ENCODE measurements around the gene LRRC8D.

Gene LRRC8D

DNA sequence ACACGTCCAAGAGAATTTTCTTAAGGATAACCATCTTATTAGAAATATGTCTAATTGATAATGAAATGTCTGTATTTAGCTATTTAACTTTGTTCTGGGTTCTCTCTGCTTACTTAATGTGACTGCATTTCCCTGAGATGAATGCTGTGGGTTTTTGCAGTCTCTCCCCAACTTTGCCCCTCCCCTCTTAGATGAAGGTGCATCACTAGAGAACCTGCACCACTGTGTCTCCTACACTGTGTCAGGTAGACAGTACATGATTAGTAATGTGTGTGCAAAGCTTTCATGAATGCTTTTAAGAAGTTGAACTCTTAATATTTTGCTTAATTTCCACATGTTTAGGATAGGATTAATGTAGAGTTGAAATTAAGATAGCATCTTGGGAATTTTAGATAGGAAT is 51.7 kb downstream of the LRRC8D start:
- no peak for DNase-seq

DNA sequence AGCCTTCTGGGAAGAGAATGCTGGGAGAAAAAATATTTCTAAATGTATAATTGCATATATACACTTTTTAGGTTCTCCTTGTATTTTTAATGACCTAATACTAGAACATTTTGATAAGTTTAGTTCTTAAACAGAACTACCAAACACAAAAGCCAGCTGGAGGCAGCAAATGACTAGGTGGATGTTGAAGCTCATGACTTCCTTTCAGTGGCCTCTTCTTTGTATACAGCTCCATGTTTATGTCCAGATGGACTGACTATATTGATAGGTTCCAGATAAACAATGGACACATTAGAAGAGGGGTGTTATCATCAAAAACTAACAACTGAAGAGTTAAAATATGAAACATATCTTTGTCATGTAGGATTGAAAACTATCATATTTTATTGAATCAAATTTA is 52.5 kb downstream of the LRRC8D start:
- DNase-seq: no peak

DNA sequence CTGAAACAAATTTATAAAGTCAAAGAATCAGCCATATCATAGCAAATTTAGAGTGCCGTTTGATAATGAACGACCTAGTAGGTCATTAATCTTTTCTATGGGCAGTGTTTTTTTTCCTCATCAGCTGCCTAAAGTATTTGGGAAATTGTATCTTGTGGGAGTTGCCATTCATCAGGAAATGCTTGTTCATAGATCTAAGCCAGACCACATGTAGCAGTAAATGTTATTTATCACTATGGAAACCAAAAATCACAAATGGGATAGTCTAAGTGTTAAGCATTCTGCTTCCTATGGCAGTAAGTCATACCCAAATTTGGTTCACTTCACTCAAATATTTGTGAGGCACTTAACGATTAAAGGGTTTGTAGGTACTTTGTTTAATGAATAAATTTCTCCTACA is 52.9 kb downstream of the LRRC8D start:
- peak; percentile 31 for DNase-seq

DNA sequence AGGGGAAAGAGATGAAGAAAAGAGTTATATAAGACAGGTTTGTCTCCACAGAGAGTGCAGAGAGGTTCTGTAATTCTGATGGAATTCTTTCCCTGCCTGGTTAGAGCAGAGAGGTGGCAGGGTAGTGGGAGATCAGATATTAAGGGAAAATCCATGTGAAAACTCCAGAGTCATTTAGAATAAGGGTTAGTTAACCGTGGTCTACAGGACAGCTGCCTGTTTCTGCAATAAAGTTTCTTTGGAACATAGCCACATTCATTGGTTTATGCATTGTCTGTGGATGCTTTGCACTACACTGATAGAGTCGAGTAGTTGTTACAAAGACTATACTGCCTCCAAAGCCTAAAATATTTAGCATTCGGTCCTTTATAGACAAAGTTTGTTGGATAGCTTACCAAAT is 55.6 kb downstream of the LRRC8D start:
- DNase-seq: no peak

DNA sequence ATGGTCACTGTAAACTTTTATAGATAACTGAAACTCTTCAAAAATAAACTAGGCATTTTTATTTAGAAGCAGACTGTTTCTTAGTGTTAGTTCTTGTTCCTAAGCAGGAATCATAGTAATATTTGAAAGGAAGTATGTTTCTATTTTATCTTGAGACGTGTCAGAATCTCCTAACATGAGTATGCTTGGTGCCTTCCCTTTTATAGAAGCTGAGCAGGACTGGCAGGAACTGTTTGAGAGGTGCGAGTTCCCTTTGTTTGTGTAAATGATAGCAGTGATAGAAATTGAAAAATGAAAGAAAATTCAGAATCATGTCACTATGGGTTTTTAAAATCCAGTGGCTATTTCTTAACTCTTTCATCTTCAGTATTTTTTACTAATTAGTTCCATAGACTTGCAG is 56.9 kb downstream of the LRRC8D start:
- DNase-seq: no peak

DNA sequence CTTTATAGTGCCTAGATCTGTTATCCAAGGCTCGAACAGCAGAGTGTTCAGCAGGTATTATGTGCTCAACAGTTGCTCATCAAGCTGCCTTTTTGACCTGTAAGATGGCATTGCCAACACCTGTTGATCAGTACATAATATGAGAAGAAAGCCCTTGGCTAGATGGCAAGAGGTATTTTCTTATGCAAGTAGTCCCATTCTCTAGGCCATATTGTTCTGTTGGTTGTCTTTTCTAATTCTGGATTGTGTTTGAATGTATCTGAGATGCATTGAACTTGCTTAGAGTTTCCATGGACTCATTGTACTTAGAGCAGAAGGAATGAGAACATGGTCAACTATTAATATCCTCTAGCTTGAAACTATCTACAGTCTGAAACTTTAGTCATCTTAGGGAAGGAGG is 57.4 kb downstream of the LRRC8D start:
- DNase-seq: no peak

DNA sequence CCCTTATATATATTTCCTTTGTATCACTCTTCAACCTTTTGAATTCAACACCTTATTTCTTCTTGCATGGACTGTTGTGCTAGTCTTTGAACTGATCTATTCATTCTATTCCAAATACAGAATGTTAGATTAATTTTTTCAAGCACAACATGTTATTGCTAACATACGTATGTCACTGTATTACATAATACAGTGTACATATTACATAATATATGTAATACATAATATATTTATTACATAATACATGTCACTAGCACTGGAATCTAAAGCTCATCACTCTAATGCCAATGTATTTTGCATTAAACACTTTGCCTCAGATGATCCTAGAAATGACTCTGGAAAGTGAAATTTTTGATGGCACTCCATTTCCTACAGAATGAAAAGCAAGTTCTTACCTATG is 59.8 kb downstream of the LRRC8D start:
- DNase-seq: no peak

DNA sequence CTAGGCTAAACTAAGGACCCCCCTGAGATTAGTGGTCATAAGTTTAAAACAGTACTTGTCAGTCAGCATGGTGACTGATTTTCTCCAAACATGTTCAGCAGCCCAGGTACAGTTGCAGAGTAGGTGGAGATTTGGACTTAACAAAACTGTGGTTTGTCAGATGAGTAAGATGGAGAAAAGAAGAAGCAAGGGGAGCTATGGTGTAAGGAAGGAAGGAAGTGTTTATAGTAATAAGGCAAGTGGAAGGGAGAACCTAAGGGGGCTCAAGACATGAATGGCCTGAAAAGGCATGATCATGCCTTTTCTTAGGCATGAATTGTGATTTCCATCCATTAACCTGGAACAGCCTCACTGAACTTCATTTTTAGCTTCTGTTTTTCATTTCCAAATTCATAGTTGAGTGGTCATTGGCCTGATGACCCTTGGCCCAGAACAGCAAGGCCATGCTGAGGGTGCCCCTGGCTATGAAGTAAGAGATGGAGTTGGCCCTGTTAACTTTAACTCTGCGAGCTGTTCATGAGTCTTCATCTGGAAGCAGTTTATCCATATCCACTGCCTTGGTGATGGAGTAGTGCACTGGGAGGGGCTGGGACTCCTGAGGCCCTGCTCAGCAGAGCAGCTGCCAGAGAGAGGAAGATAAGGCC is 60.7 kb downstream of the LRRC8D start:
- no peak for DNase-seq

DNA sequence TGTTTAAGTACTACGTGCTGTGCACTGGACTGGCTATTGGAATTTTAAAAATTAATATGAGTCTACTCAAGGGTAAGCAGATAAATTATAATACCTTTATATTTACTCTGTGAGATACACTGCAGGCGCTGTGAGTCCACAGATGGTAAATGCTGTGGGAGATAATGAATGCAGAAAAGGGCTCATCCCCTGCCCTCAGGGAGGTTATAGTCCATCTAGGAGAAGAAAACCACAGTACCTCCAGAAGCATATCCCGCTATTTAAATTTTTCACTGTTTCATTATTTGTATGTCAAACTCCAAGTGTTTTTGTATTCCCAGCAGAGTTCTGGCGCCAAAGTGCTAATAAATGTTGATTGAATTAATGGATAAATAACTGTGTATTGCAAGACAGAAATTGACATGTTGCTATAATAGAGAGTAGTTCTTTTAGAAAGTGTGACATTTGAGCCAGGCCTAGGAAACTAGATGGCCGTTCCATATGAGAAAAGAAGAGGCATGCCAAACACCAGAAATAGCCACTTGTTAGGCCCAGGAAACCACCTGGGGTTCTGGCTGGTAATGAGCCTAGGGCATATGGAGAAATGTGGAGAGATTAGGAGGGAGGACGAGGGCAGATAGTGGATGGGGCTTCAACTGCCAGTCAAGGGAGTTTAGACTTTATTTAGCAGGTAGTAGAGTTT is 61.7 kb downstream of the LRRC8D start:
- no peak for DNase-seq

DNA sequence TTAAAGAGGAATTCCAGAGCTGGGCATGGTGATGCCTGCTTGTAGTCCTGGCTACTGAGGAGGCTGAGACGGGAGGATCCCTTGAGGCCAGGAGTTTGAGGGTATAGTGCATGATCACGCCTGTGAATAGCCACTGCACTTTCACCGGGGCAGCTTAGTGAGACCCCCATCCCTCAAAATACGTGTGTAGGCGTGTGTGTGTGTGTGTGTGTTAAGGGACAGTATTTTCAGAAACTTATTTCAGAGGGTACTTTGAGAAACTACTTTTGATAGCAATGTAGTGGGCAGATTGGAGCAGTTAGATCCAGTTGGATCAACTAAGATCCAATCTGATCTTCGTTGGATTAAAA is 62.2 kb downstream of the LRRC8D start:
- DNase-seq: no peak

DNA sequence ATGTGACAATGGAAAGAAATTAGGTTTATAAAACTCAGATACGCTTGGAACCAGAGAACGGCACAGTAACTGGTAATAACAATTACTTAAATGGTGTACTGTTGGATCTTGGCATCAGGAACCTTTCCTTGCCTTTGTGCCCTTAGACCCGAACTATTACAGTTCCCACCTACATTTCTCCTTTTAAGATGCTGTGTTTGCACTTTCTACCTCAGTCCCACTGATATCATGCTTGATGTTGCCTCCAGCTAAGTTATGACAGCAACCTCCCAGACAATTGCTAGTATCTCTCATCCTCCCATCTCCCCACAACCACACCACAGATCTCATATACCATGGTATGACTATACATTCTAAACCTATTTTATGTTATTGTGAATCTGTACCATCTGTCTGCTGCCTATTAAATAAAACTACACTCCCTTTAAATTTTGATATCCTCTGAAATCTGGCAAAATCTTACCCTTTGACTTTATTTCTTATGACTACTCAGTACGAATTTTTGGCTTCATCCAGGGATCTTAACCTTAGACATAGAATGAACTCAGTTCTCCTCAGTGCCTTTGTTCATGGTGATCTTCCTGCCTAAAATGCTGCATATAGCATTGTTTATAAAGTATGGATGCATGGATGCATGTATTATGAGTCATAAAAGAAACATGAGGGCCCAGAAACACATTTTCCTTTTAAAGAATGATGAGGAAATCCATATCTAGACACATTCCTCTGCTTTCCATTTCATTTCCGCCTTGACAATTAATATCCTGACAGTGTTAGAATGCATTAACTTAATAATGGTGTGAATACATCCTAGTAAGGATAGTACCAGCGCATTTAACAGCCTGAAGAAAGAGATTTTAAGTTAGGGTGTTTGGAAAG is 64.1 kb downstream of the LRRC8D start:
- no peak for DNase-seq

DNA sequence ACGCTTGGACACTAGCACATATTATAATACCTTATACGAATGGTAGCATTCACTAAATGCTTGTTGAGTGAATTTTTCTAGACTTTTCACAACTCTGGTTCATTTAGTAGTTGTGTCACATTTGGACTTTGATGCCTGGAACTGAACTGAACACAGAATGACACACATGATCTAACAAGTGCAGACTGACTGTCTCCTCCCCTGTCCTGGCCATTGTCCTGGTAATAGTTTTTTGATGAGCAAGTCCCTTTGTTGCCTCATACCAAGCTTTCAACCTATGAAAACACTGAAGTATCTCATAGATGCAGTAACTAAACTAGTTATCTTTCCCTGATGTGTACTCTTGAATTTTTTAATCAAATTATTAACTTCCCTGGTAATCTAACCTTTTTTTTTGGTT is 66.4 kb downstream of the LRRC8D start:
- no peak for DNase-seq

DNA sequence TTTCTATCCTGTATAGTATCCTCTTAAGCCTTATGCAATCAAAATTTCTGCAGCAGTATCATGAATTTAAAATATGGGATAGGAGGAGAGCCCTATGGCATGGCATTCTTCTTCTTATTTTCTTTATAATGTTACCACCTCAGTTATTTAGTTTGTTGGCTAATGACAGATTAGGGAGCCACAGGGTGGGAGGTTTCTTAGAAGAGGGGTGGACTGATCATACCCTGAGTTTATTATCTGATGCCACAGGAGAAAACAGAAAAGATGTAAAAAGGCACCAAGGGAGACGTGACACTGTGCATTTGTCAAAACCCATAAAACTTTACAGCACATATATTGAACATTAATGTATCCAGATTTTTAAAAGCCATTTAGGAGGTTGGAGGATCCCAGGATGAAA is 66.9 kb downstream of the LRRC8D start:
- no peak for DNase-seq

DNA sequence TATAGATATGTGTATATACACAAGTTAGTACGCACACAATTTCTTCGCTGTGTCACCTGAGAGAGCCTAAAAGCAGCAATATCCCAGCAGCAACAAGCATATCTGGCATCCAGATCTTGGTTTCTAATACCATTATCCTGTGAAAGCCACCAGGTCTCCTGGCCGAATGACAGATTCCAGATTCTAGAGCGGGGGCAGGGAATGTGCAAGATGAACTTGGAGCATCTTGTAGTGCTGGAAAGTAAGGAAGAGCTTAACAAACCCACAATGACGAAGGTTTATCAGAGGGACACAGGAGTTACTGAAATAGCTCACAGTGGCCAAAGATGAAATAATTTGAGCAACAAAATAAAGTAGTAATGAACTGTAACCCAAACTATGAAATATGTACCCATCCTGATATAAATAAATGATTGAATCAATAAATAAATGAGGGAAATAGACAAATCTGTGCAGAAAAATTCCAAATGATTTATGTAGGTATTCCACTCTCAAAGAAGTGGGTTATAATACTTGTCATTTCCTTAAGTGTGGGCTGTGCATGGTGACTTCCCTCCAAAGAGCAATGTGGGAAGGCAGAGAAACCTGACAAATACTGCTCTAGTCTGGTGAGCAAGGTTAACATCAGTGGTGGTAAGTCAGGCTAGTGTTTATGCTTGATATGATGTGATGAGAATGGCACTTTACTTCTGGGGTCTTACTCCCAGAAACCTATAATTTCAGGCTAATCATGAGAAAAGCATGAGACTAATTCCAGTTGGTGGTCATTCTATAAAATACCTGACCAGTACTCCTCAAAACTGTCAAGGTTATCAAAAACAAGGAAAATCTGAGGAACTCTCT is 67.9 kb downstream of the LRRC8D start:
- DNase-seq: no peak

DNA sequence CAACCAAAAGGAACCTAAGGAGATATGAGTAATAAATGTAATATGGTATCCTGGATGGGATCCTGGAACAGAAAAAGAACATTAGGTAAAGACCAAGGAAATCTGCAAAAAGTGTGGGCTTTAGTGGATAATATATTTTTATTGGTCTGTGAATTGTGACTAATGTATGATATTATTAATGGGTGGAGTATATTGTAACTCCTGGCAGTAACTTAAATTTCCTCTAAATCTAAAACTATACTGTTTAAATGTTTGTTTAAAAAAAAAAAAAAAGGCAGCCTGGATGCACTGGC is 68.4 kb downstream of the LRRC8D start:
- no peak for DNase-seq

DNA sequence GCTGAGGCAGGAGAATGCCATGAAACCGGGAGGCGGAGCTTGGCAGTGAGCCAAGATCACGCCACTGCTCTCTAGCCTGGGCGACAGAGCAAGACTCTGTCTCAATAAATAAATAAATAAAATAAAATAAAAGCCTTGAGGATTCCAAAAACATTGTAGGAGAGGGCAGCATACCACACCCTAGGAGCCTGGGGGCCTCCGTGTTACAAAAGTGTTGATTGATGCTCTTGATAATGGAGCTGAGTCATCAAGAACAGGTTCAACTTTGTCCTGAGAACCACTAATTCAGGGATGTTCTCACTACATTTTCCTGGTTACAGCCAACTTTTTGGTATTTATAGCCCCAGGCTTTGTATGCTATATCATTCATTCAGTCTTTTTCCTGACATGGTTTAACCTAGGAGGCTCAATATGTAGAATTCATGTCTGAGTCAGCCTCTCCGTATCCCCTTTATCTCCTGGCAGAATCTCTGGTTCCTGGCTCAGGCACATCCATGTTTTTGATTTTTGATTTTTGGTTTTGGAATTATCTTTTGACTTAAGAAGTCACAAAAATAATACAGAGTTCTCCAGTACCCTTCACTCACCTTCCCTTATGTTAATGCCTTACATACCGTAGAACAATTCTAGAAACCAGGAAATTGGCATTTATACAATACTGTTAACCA is 69.4 kb downstream of the LRRC8D start:
- no peak for DNase-seq

DNA sequence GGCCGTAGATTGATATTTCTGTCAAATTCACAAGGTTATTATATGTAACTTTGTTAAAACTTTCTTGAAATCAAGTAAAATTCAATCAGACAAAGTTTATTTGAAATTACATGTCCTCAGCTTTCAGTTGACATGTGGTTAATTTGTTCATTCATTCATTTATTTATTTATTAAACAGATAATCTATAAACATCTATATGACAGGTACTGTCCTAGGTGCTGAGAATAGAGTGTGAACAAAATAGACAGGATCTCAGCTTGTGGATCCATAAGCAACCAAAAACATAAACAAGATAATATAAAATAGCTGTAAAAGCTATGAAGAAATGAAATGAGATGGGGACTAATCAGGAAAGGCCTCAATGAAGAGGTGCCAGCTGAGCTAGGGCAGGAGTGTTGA is 72.0 kb downstream of the LRRC8D start:
- DNase-seq: no peak

DNA sequence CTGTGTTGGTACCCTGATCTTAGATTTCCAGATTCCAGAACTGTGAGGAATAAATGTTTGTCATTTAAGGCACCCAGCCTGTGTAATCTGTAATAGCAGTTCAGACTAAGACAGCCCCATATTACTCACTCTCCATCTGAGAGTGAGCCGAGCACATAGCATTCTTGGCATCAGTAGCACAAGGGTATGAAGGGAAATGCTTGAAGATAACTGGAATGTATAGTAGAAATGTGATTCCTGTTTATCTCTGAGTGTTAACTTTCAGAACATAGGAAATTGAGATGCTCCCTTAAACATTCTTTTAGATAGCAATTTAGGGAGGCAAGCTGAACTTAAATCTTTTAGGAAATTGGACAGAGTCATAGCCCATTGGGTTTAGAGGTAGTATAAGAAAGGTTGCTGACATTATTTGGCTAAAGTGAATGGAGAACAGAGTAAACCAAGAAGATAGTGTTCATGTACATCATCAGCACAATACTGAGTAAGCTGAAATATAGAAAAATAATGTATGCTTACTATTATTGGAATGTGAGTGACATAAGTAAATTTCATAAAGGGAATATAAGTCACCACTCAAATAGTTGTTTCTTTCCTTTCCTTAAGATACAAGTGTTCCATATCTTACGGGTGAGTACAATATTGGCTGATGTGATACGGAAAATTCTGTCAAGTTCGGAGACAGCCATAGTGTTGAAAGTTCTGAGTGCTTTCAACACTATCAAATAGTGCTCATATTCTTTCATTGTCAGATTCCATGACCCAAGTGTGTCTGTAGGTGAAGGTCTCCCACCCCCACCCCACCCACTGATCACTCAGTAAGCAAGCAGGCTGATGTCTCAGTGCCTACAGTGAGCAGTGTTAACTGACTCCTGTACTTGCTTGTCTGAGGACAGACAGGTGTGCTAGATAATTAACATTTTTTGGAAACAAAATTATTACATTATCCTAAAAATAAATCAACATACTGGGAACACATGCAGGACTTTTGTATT is 73.7 kb downstream of the LRRC8D start:
- no peak for DNase-seq

DNA sequence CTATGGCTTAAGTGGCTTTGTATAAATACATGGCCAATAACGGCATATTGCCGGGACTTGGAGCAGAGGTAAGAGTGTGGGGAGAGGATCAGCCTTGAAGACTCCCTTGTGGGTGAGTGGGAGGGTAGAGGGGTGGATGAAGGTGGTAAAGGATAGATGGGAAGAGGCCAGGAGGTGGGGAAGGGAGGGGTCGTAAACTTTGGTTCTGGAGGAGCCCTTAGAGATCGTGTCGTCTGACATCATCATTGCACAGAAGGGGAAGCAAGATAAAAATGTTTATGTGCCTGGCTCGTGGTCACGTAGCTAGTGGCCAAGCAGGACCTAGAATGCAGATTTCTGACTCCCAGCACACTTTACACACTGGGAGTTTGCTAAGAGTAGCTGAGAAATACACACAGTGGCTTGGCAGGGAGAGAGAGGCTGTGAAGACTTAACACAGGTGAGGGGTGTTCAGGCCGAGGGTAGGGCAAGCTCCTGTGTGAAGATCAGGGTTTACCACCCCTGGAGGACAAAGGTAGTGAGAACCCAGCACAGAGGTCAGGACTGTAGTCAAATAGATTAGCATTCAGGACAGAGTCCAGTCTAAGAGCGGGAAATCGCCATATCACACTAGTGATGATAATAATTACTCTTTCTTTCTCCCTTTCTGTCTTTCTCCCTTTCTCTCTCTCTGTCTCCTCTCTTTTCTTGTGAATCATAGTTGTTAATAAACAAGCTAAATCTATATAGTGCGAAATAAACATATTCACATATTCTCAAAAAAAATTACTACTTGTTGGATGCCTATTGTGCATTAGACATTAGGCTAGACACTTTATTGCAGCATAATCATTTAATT is 75.5 kb downstream of the LRRC8D start:
- DNase-seq: no peak

DNA sequence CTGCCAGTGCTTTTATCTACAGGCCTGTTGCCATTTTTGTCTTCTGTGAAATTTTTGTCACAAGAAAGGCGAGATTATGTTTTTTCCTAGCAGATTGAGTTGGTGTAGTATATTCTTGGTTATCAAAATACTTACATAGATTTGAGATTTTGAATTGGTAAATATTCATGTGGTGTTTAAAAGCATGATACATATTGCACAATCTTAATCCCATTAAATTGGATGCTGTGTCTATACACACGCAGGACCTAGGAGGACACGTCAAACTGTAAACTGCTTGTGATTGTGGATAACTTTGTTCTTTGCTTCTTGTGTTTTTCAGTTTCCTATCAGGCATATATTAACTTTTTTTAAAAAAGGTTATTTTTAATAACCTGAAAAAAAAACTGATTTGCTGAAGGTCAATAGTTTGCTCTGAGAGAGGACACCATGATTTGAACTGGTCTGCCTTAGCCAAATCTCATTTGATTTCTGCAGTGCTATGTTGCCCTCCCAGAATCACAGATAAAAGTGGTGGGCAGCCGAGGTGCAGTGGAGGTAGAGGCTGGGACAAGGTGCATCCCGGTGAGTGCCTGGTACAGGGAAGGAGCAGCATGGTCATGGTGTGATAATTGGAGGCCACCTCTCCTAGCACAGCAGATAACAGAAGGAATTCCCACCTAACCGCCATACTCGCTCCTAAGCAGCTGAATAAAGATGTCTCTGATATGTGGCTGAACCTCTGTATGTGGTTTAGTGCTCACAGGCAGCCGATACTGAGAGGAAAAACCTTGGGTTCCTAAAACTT is 76.7 kb downstream of the LRRC8D start:
- no peak for DNase-seq

Data from CD4-positive, alpha-beta T cell treated with Interleukin-10 for 1 hour (primary cell).